SH-SY5Y (cell line): Measurements from ENCODE around the gene ASTL.

Source experiments
- GATA2 ChIP-seq: IDR thresholded peaks from 2 replicates; pipeline ENCODE4 v1.6.1; 2011; ENCODE audit warnings: mild to moderate bottlenecking, low read depth, low read length
- GATA3 ChIP-seq: IDR thresholded peaks from 2 replicates; pipeline ENCODE4 v1.6.1; 2011; ENCODE audit warnings: low read depth, mild to moderate bottlenecking, low read length, moderate library complexity

DNA sequence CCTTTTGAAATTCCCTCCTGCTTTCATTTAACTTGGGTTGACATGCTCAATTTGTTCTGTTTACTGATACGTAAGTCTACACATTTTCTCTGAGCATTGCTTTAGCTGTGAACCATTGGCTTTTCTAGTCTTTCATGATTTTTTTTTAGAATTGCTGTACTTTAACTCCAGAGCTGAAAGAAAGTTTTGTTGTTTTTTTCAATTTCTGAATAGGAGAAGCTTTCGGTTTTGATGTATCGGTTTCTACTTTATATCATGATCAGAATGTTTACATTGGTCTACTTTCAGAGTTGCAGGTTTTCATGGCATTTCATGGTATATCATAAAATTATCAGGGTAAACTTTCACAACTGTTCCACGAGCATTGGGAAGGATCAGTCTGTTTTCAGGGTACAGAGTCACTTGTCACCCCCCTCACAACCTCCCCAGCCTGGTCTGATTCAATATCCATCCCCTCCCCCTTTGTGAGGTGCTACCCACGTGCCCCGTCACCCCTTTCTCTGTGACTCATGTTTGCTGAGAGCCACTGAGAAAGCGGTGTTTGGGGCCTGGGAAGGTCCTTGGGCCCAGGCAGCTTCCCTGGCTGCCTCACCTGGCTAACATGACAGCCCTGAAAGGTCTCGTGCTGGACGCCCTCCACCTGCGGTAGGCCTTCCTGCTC lies 7.0 kb downstream of the ASTL start:
- TF ChIP-seq GATA2, result no peak
- no peak for TF ChIP-seq GATA3
